NT2/D1 (cell line): ENCODE measurements around the gene UBE2C.
"Not testable (repeated sequence)": the region's sequence is repeated elsewhere in the genome, so short reads cannot be mapped to it uniquely, and the experiment has no call there.

ENCODE experiments used
- DNase-seq: peaks from one replicate; pipeline ENCODE4 v3.0.0-alpha.2; 2011; ENCODE audit warnings: low read depth, low spot score
- H3K27me3 ChIP-seq: 2 replicates; pipeline ENCODE4 v1.6.0; 2011; ENCODE audit warnings: mild to moderate bottlenecking; ENCODE audit not compliant: insufficient read length, insufficient read depth
- H3K36me3 ChIP-seq: 2 replicates; pipeline ENCODE4 v1.6.1; 2011; ENCODE audit warnings: mild to moderate bottlenecking, low read length, mixed read lengths; ENCODE audit not compliant: insufficient read depth, insufficient read length
- H3K4me1 ChIP-seq: 2 replicates; pipeline ENCODE4 v1.5.1; 2011; ENCODE audit not compliant: insufficient read depth, insufficient read length
- H3K4me3 ChIP-seq: 2 replicates; pipeline ENCODE4 v1.5.1; 2011; ENCODE audit warnings: low read depth; ENCODE audit not compliant: insufficient read length
- H3K9ac ChIP-seq: 2 replicates; pipeline ENCODE4 v1.6.0; 2011; ENCODE audit warnings: low read depth; ENCODE audit not compliant: insufficient read length
- H3K9me3 ChIP-seq: 2 replicates; pipeline ENCODE4 v1.5.1; 2011; ENCODE audit warnings: mild to moderate bottlenecking, low read length; ENCODE audit not compliant: insufficient read depth
- SUZ12 ChIP-seq: IDR thresholded peaks from 2 replicates; pipeline ENCODE4 v1.6.1; 2011; ENCODE audit not compliant: insufficient read length, insufficient read depth; ENCODE audit errors: extremely low read depth
- YY1 ChIP-seq: IDR thresholded peaks from 2 replicates; pipeline ENCODE4 v1.6.1; 2011; ENCODE audit not compliant: insufficient read length, insufficient read depth
- ZNF274 ChIP-seq: IDR thresholded peaks from 2 replicates; pipeline ENCODE4 v1.6.1; 2011; ENCODE audit warnings: mild to moderate bottlenecking, low read depth, low read length

UBE2C gene

DNA sequence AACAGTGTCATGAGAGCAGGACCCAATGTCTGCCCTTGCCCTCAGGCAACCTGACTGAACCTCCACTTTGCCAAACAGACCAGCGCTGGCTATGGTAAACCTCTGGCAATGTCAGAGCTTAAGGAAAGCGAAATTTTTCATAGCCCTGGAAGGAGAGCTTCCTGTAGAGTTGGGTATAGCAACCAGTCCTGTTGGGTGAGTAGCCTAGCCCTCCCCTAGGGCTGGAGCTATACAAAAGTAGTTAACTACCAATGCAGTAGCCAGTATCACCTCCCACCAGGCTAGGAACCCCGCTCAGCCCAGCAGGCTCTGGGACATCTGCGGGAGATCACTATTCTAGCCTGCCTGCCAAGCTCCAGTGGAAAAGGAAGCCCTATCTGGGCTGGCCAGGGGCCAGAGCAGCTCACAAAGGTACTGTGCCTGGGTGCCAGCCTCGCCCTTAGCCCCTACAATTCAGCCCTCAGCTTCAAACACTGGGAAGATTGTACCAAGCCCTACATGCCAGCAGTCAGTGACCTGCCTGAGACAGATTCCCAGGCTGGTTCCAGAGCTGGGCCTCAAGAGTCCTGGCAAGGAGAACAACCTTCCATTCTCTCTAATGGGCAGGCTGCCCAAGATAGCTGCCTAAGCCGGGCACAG is 28.7 kb upstream of the UBE2C start:
- no peak for DNase-seq
- no peaks in the 10 kb centered on the region for H3K4me1 ChIP-seq

DNA sequence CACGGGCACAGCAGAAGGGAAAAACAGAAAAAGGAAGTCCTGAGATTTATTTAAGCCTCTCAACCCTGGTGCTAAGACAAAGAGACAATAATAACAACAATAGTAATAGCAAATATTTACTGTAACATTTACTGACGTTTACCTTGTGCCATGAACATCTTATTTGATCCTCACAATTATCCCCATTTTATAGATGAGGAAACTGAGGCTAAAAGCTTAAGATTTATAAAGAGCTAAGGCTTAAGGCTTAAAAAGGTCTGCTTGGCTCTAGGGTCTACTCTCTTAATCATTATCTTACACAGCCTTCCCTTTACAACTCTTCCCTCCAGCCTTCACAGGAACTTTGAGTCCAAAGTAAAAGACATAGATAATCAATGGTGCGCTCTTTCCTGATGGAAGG is 24.1 kb upstream of the UBE2C start:
- Histone ChIP-seq H3K27me3 (no peaks in the 10 kb centered on the region), H3K36me3 (peaks cover 7% of the 10 kb centered on the region), H3K4me1 (no peaks in the 10 kb centered on the region), H3K4me3 (no peak overlapping the region), H3K9me3 (no peaks in the 10 kb centered on the region), H3K9ac (no peak overlapping the region)
- TF ChIP-seq ZNF274 = no peak
- no peak for TF ChIP-seq YY1
- TF ChIP-seq SUZ12 = no peak
- DNase-seq = no peak

More for the DNA sequence above, 28.7 kb upstream of the UBE2C start:
- TF ChIP-seq ZNF274 = no peak
- Histone ChIP-seq H3K27me3 (no peaks in the 10 kb centered on the region), H3K9me3 (no peaks in the 10 kb centered on the region), H3K4me3 (no peak overlapping the region), H3K36me3 (no peaks in the 10 kb centered on the region), H3K9ac (no peak overlapping the region)

DNA sequence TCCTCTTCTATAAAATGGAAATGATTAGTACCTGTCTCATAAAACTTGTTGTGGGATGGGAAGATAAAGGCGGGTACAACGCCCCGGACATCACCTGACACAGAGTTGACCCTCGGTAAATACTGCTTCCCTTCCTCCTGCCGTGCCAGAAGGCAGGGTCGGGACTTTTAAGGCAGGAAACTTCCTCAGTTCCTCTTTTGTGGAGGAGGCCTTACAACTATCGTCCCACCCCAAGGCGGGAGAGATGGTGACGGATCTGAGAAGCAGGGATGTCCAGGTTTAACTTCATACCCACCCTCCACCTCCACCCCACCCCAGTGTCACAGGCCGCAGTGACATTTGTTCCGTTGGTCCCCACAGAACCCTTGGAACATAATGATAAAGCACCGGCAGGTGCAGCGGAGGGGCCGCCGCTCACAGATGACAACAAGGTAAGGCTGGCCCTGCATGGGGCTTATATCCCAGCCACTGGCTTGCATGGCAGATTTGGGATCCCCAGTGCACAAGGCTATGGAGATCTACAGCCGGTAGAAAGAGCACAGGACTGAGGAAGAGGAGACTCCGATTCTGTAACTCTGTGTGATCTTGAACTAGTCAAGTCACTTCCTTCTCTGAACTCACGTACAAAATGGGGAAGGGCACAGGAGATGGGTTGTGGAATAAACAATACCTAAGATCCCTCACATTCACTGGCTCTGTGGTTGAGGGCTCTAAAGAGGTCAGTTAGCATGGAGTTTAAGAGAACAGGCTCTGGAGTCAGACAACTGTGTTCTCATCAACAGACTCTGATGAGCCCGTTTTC is 19.9 kb upstream of the UBE2C start:
- Histone ChIP-seq H3K36me3 (peaks cover 41% of the 10 kb centered on the region), H3K9ac (peak overlapping the region; percentile 92), H3K4me1 (no peaks in the 10 kb centered on the region), H3K27me3 (no peaks in the 10 kb centered on the region), H3K9me3 (no peaks in the 10 kb centered on the region), H3K4me3 (peak overlapping the region; percentile 90)
- TF ChIP-seq YY1 (no peak), ZNF274 (no peak), SUZ12 (no peak)
- no peak for DNase-seq

DNA sequence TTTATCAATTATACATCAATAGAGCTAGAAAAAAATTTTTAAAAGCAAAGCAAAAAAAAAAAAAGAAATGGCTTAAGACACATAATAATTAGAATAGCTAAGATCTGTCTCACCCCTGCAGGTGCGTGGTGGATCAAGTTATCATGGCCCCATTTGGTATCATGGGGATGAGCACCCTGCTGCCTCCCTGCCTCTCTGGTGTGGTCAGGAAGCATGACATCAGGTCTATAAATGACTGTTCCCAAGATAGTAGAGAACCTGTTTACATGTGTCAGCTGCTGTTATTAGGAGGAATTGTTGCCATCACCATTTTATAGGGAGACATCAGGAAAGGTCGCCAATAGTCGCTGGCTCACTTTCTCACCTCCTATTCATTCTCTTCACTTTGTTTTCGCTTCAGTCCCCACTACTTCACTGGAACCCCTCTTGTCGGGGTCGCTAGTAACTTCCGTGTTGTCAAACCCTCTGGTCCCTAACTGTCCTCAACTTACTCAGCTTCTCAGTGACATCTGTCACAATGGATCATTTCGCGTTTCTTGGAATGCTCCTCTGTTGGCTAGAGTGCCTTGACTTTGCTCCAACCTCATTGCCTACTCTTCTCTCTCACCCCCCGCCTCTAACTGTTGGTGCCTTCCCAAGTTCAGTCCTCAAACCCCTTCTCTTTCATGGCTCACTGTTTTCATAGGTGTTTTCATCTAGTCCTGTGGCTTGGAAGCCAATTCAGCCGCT is 15.9 kb upstream of the UBE2C start:
- Histone ChIP-seq H3K36me3 (peaks cover 58% of the 10 kb centered on the region), H3K9ac (no peak overlapping the region), H3K9me3 (no peaks in the 10 kb centered on the region), H3K4me1 (no peaks in the 10 kb centered on the region), H3K4me3 (no peak overlapping the region), H3K27me3 (no peaks in the 10 kb centered on the region)
- DNase-seq = no peak
- TF ChIP-seq YY1 (no peak), SUZ12 (no peak), ZNF274 (no peak)

DNA sequence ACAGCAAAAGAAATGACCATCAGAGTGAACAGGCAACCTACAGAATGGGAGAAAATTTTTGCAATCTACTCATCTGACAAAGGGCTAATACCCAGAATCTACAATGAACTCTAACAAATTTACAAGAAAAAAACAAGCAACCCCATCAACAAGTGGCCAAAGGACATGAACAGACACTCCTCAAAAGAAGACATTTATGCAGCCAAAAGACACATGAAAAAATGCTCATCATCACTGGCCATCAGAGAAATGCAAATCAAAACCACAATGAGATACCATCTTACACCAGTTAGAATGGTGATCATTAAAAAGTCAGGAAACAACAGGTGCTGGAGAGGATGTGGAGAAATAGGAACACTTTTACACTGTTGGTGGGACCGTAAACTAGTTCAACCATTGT is 14.9 kb upstream of the UBE2C start:
- H3K36me3 ChIP-seq = peaks cover 67% of the 10 kb centered on the region
- DNase-seq, H3K27me3 ChIP-seq, H3K4me3 ChIP-seq, H3K4me1 ChIP-seq, H3K9me3 ChIP-seq, H3K9ac ChIP-seq: not testable (repeated sequence)

DNA sequence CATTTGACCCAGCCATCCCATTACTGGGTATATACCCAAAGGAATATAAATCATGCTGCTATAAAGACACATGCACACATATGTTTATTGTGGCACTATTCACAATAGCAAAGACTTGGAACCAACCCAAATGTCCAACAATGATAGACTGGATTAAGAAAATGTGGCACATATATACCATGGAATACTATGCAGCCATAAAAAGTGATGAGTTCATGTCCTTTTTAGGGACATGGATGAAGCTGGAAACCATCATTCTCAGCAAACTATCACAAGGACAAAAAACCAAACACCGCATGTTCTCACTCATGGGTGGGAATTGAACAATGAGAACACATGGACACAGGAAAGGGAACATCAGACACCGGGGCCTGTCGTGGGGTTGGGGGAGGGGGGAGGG is 14.5 kb upstream of the UBE2C start:
- H3K36me3 ChIP-seq = peaks cover 67% of the 10 kb centered on the region
- H3K4me3 ChIP-seq, H3K4me1 ChIP-seq, H3K9me3 ChIP-seq, H3K27me3 ChIP-seq, DNase-seq, H3K9ac ChIP-seq: not testable (repeated sequence)

DNA sequence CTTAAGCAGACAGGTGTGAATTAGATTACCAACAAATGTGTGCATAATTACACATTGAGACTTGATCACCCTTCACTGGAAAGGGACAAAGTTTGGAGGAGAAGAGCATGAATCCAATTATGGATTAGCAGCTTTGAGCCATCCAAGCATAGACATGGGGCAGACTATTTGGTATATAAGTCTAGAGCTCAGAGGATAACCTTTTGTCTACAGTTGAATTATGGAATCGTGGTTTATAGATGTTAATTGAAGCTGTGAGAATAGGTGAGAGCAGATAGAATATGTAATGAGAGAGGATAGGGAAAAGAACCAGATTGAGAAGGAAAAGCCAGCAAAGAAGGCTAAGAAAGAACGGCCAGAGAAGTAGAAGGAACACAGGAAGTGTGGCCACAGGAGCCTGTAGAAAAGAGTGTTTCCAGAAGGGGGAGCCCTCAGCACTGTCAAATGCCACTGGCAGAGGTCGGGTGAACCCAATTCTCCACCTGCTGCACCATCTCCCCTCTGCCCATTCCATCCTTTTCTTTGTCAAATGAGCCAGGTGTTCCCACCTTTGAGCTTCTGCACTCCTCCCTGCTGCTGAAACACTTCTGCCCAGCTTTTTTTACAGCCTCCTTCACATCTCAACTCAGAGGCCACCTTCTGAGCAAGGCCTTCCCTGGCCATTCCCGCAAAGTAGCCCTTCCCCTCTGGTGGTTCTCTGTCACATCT is 13.4 kb upstream of the UBE2C start:
- TF ChIP-seq ZNF274 (no peak), SUZ12 (no peak), YY1 (no peak)
- Histone ChIP-seq H3K9ac (no peak overlapping the region), H3K4me1 (no peaks in the 10 kb centered on the region), H3K9me3 (no peaks in the 10 kb centered on the region), H3K4me3 (no peak overlapping the region), H3K27me3 (no peaks in the 10 kb centered on the region), H3K36me3 (peaks cover 70% of the 10 kb centered on the region)
- DNase-seq = peak; percentile 51
